Hypothalamus (tissue), 51 donors: ENCODE results near the gene CRTC1.

Experiments
- DNase-seq, 51 donors: peaks; one replicate each; lab custom pipeline; 2025; lab: John Stamatoyannopoulos, UW

CRTC1 gene

DNA sequence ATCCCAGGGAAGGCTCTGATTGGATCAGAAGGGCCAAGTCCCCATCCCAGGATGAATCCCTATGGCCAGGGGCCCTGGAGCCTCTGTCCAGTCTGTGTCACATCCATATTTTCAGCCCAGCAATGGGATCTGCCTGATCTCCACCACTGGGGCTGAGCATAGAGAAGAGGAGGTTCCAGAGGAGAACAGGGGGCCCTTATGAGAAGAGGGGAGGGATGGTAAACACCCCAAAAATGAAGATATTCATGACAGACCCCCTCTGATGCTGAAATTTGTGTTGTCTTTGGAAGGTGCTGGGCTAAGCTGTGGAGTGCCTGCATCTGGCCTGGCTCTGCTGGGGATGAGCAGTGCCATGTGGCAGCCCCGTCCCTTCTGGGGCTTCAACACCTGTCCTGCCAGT lies 32.2 kb upstream of the CRTC1 start:
- no peak for DNase-seq

DNA sequence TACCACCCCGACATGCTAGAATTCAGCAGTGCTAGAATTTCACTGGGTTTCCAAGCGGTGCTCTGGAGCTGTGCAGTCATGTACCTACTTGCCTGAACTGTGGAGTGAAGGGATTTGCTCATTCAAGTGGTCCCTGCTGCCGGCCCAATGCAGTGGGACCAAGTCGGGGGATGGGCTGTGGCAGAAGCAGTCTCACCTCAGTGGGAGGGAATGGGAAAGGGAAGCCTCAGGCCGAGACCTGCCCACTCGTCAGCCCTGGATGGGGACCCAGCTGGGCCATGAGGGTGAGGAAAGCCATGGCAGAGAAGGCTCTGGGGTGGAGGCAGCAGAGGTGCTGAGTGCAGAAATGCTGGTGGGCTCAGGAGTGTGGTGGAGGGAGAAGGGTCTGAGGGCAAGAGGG lies 31.7 kb upstream of the CRTC1 start:
- DNase-seq = no peak

GRCh38 chr19:18653853-18654252 lies 29.6 kb upstream of the CRTC1 start:
- DNase-seq = no peak

- DNase-seq = no peak
These were observed 29.0 kb upstream of the CRTC1 start for GRCh38 chr19:18654469-18654868.

- no peak for DNase-seq
These were observed 28.2 kb upstream of the CRTC1 start for GRCh38 chr19:18655173-18655844.

DNA sequence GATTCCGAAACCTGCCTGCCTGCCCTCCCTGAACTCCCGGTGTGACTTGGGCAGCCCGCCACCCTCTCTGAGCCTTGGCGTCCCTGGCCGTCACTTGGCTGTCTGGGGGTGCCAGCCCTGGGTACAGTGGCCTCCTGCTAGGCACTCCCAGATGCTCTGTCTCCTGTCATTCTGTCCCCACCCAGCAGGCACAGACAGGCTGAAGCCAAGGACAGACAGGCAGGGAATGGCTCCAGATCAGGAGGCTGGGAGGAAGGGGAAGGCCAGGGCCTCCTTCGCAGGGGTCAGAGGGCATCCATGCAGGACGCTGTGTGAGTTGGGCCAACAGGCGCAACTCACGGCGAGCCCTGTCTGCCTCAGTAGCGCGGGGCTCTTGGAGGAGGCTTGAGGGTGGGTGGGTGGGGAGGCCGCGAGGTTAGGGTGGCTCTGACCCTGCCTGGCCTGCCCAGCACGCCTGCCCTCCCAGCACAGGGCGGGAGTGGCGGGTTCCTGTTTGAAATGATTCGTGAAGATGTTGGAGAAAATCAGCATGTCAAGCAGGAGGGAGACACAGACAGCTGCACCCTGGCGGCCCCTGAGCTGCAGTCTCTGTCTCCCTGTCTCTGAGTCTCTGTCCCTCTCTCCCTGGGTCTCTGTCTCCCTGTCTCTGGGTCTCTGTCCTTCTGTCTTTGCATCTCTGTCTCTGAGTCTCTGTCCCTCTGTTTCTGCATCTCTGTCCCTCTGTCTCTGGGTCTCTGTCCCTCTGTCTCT lies 27.0 kb upstream of the CRTC1 start:
- no peak for DNase-seq

DNA sequence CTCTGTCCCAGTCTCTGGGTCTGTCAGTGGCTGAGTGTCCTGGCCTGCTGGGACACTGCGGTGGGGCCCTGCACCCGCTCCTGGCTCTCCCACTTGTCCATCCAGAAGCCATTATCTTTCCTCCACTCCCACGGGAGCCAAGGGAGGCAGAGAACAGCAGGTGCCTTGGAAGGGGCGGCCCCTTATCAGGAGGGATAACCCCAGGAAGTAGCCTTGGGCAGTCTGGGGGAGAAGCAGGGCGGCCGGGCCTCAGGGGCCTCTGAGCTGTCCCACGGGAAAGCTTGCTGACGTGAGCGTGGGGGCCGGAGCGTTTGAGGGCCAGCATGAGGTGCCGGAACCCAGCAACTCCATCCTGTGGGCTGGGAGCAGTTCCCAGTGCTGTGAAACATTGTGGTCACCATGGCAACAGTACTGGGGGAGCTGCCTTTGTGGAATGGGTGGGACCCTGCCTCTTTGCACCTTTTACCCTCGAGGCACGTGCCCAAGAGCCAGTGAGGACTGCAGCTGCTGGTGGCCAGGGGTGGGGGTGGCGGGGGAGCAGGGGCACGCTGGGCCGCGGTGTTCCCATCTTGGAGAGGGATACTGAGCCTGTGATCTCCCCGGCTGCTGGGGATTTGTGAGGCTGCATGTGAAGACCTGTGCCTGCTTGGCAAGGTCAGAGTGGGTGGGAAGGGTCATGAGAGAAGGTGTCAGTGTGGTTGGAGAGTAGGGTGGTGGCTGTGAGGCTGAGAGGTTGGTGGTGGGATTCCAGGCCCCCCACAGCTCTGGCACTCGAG lies 25.7 kb upstream of the CRTC1 start:
- peak in 16 of 51 donors; percentile 14 to 56 (median 33) for DNase-seq

DNA sequence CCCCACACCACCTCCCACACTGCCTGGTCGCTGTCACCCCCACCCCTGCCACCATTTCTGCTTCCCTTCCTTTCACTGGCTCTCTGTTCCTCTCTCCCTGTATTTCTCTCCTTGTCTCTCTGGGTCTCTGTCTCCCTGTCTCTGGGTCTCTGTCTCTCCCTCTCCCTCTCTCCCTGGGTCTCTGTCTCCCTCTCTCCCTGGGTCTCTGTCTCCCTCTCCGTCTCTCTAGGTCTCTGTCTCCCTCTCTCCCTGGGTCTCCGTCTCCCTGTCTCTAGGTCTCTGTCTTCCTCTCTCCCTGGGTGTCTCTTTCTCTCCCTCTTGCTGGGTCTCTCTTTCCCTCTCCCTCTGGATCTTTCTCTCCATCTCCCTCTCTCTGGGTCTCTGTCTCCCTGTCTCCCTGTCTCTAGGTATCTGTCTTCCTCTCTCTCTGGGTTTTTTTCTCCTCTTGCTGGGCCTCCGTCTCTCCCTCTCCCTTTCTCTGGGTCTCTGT lies 25.1 kb upstream of the CRTC1 start:
- DNase-seq = no peak

GRCh38 chr19:18659281-18660050 lies 24.0 kb upstream of the CRTC1 start:
- DNase-seq = peak in 17 of 51 donors; percentile 13 to 60 (median 34)

DNA sequence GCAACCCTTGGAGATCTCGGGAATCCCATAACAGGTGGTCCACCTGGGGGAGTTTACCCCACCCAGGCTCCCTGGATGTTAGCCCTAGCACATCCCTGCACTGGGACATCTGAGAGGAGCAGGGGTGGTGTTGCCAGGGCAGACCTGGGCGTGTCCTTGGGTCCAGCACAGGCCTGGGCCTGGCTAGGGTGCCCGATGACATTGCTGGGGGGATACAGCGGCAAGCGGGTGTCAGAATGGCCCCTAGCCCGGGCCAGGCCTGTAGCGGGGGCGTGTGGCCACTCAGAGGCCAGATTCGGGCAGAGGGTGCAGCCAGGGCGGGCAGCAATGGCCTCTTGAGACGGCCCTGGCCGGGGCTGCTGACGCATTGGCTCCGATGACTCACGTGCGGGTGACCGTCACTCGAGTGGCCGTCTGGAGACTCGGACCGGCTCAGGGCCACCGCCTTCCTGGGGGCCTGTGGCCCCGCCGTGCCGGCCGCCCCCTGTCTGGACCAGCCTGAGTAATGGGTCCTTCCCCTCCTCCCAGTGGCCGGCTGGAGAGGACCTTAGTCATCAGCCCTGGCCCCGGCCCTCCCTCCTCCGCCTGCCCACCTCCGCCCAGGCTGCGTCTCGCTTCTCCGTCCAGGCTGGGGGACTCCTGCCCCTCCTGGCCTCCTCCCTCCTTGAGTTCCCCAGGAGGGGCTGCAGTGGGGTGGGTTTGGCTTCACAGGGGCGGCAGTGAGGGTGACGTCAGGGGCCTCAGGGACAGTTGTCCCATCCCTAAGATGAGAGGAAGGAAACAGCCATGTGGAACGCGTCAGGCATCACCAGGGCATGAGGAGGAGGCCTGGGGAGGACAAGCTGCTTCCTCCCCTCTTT lies 23.2 kb upstream of the CRTC1 start:
- DNase-seq = peak in 10 of 51 donors; percentile 15 to 60 (median 32)

DNA sequence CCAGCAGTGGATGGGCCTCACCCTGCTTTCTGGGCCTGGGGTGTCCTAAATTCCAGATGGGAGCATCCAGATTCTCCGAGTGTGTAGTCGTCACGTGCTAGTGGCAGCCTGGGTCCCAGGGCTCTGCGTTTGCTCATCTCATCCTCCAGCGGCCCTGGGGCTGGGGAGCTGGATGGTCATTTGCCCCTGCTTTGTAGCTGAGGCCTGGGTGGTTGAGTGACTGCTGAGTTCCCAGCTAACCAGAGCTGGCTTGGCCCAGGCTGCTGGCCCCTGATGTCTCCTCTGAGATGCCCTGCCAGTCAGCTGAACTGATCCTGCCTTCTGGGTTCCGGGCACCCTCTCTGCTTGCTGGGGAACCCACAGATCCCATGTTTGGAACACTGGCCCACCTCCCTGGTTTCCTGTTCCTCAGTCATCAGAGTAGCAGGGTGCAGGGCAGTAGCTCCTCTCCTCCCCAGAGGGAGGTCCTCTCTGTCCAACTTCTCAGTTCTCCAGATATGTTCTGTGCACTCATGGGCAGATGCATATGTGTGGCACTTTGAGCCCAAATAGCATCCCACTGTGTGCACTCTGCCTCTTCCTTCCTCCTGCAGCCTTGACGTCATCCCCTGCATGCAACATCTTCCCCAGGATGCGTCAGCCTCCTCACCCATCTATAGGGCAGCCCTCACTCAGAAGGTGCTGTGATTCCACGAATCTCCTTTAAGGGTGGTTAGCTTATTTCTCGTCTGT lies 22.4 kb upstream of the CRTC1 start:
- peak in 1 of 51 donors; percentile 26 for DNase-seq

DNA sequence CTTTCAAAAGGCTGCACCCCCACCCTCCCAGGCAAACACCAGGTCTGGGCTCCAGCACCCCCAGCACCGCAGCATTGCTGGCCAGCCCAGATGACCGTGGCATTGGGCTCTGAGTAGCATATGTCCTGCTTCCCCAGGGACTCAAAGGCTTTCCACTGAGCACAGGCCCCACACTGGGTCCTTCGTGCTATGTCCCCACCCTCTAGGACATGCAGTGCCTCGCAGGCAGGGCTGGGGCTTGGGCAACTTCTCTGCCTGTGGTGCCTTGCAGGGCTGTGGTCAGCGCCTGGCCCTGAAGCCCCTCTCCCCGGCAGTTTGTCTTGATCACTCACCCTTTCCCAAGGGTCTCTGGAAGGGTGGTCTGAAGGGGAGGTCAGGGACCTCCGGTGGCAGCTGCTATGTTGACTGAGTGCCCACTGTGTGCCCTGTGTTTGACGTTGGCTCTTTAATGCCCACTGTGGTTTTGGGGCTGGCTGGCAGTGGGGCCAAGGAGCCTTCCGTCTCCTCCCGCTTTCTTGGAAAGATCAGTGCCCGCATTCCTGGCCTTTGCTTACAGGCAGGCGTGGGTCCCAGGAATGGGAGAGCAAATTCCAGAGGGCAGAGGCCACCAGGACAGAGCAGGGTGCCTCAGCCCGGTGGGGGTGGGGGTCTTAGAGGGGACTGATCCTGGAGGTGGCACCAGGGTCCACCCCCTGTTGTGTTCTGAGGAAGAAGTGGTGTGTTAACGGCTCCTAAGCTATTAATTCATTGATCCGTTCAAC lies 20.3 kb upstream of the CRTC1 start:
- DNase-seq = peak in 1 of 51 donors; percentile 15

DNA sequence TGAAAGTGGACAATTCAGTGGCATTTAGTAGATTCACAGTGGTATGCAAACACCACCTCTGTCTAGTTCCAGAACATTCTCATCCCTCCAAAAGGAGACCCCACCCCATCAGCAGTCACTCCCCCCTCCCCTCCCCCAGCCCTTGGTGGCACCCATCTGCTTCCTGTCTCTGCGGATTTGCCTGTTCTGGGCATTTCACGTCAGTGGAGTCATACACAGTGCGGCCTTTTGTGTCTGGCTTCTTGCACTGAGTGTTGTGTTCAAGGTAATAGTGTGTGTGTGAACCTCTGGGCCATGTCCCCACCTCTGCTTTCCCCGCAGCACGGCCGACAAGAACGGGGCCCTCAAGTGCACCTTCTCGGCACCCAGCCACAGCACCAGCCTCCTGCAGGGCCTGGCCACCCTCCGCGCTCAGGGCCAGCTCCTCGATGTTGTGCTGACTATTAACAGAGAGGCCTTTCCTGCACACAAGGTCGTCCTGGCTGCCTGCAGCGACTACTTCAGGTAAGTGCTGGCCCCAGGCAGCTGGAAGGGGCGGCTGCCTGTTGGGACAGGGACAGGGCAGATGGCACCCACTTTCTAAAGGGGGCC lies 19.4 kb upstream of the CRTC1 start:
- no peak for DNase-seq

GRCh38 chr19:18665771-18666202 lies 17.7 kb upstream of the CRTC1 start:
- DNase-seq = no peak

GRCh38 chr19:18666317-18666716 lies 17.2 kb upstream of the CRTC1 start:
- no peak for DNase-seq

DNA sequence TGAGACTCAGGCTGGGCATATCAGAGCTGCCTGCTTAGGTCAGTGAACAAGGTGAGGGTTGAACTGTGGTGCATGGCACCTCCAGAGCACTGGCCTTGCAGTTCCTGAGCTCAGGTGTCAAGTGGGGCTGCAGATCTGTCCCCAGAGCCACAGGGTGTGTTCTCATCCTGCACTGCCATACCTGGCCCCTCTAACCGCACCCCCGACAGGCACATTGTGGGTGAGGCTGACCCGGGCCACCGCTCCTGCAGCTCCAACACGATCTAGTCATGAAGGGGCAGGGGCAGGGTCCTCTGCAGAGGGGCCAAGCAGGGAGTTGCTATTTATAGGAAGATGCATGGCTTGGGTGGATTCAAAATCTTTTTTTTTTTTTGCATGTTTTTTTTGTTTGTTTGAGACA lies 16.7 kb upstream of the CRTC1 start:
- no peak for DNase-seq

DNA sequence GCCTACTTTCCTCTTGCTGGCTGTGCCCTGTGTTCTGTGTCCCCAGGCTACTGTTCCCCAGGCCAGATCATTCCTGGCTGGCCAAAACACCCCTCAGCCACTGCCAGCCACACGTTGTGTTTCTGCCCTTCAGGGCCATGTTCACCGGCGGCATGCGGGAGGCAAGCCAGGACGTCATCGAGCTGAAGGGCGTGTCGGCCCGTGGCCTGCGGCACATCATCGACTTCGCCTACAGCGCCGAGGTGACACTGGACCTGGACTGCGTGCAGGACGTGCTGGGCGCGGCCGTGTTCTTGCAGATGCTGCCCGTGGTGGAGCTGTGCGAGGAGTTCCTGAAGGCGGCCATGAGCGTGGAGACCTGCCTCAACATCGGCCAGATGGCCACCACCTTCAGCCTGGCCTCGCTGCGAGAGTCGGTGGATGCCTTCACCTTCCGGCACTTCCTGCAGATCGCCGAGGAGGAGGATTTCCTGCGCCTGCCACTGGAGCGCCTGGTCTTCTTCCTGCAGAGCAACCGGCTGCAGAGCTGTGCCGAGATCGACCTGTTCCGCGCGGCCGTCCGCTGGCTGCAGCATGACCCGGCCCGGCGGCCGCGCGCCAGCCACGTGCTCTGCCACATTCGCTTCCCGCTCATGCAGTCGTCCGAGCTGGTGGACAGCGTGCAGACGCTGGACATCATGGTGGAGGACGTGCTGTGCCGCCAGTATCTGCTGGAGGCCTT lies 15.8 kb upstream of the CRTC1 start:
- DNase-seq = no peak
